Endothelial cell of umbilical vein (primary cell): ENCODE results near the gene ACO2.

ENCODE experiments used
- EZH2 ChIP-seq: IDR thresholded peaks from 2 replicates; pipeline ENCODE4 v1.6.1; 2012; ENCODE audit warnings: borderline replicate concordance, low read depth, mild to moderate bottlenecking, moderate library complexity, low read length, inconsistent platforms; ENCODE audit not compliant: severe bottlenecking
- FOS ChIP-seq: IDR thresholded peaks from 2 replicates; pipeline ENCODE4 v1.6.1; 2011; ENCODE audit warnings: mild to moderate bottlenecking, low read length, moderate library complexity, borderline replicate concordance; ENCODE audit not compliant: insufficient read depth
- JUN ChIP-seq: IDR thresholded peaks from 2 replicates; pipeline ENCODE4 v1.6.1; 2011; ENCODE audit warnings: borderline replicate concordance, low read depth; ENCODE audit not compliant: insufficient read length, insufficient read depth
- MYC ChIP-seq: IDR thresholded peaks from one replicate; pipeline ENCODE4 v1.6.1; 2011; ENCODE audit warnings: mild to moderate bottlenecking, low read depth, low read length
- POLR2A ChIP-seq: IDR thresholded peaks from 2 replicates; pipeline ENCODE4 v1.6.1; 2012; ENCODE audit warnings: low read depth, mild to moderate bottlenecking, control low read depth, low read length
- POLR2AphosphoS5 ChIP-seq: IDR thresholded peaks from 2 replicates; pipeline ENCODE4 v1.6.1; 2012; ENCODE audit warnings: low read depth, mild to moderate bottlenecking, control low read depth, low read length, moderate library complexity; ENCODE audit not compliant: insufficient read depth
- TF ChIP-seq, protein P1 (sequence below), 2 donors: IDR thresholded peaks; 1 replicate in 1 of 2; 2 replicates in 1 of 2; pipeline ENCODE4 v1.5.1; 2011; ENCODE audit warnings: low read length in 2 of 2, mild to moderate bottlenecking in 2 of 2, moderate library complexity in 2 of 2, control low read depth in 1 of 2, inconsistent platforms in 1 of 2, low read depth in 1 of 2; ENCODE audit not compliant: insufficient read depth in 1 of 2; ENCODE audit errors: extremely low read depth in 1 of 2
- TF ChIP-seq, protein P2 (sequence below): IDR thresholded peaks from 2 replicates; pipeline ENCODE4 v1.6.1; 2011; ENCODE audit not compliant: insufficient read depth, insufficient read length

DNA sequence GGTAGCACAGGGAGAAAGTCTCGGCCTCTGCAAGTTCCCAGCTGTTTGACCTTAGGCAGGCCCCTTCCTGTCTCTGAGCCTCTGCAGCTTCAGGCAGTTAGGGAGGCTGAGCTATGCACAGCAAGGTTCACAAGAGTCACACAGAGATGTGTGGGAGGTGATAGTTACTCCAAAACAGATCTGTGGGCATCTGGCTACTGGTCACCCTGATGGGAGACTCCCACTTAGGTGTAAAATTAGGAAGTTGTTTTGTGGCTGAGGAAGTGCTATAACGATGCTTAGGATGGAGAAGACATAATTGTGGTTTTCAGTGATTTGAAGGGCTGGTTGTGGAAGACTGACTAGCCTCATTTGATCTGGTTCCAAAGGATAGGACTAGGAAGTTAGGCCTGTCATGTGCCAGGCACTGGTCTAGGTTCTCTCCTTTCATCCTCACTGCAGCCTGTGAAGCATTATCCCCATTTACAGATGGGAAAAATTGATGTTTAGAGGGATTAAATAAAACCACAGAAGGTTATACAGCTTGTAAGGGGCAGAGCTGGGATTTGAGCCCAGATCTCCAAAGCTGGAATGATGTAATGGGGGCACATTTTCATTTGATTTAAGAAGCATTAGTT lies 13.5 kb downstream of the ACO2 start:
- TF ChIP-seq EZH2 (no peak), POLR2A (no peak), POLR2AphosphoS5 (no peak), MYC (no peak), FOS (no peak), JUN (no peak)
- TF ChIP-seq, protein P1, sequence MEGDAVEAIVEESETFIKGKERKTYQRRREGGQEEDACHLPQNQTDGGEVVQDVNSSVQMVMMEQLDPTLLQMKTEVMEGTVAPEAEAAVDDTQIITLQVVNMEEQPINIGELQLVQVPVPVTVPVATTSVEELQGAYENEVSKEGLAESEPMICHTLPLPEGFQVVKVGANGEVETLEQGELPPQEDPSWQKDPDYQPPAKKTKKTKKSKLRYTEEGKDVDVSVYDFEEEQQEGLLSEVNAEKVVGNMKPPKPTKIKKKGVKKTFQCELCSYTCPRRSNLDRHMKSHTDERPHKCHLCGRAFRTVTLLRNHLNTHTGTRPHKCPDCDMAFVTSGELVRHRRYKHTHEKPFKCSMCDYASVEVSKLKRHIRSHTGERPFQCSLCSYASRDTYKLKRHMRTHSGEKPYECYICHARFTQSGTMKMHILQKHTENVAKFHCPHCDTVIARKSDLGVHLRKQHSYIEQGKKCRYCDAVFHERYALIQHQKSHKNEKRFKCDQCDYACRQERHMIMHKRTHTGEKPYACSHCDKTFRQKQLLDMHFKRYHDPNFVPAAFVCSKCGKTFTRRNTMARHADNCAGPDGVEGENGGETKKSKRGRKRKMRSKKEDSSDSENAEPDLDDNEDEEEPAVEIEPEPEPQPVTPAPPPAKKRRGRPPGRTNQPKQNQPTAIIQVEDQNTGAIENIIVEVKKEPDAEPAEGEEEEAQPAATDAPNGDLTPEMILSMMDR (IDR thresholded peaks at IDR 0.05; ENCODE audit: extremely low read depth in 1 of 2, insufficient read depth in 1 of 2, low read depth in 1 of 2, low read length in 2 of 2): no peak
- TF ChIP-seq, protein P2, sequence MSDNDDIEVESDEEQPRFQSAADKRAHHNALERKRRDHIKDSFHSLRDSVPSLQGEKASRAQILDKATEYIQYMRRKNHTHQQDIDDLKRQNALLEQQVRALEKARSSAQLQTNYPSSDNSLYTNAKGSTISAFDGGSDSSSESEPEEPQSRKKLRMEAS: no peak
